BJ (cell line): Measurements from ENCODE around the gene ZCCHC7. TPM values are rescaled to one million over a fixed set of nuclear protein-coding genes. Genes with fewer than 3 reads are reported as not detected.

ENCODE experiments used
- CTCF ChIA-PET: fragments of 350-600 bp; formaldehyde crosslinking; extraction: SDS; loops from one replicate; lab custom pipeline; 2021; ENCODE audit warnings: antibody characterized with exemption, inconsistent platforms; lab: Yijun Ruan, JAX
- POLR2A ChIA-PET: fragments of 300-600 bp; sonication (Branson Sonifier 250); formaldehyde crosslinking; extraction: SDS; loops from one replicate; lab custom pipeline; 2021; ENCODE audit warnings: antibody characterized with exemption; lab: Charles Lee
- DNase-seq: peaks from one replicate; pipeline ENCODE4 v3.0.0-alpha.2; 2011; ENCODE audit warnings: low read depth
- H3K27me3 ChIP-seq: 2 replicates; pipeline ENCODE4 v1.6.0; 2011; ENCODE audit warnings: low read length; ENCODE audit not compliant: control insufficient read depth, insufficient read depth
- H3K36me3 ChIP-seq: 2 replicates; pipeline ENCODE4 v1.5.1; 2011; ENCODE audit warnings: low read length; ENCODE audit not compliant: control insufficient read depth, insufficient read depth
- H3K4me3 ChIP-seq: 2 replicates; pipeline ENCODE4 v1.5.1; 2011; ENCODE audit warnings: low read depth, mild to moderate bottlenecking, control low read depth, low read length
- polyA plus RNA-seq: library from polyadenylated mRNA; depleted of rRNA; stranded (reverse); fragments of >200 nt; gene quantifications from 2 replicates; pipeline ENCODE4 v1.2.3, GENCODE V29; 2011
- TF ChIP-seq, protein P1 (sequence below): IDR thresholded peaks from 2 replicates; pipeline ENCODE4 v1.5.1; 2011; ENCODE audit warnings: low read depth, mild to moderate bottlenecking, control low read depth, inconsistent platforms, low read length, moderate library complexity; ENCODE audit not compliant: insufficient read depth

The ZCCHC7 gene
- polyA plus RNA-seq, 1 experiment: 23.2 TPM

- ChIA-PET CTCF (interaction anchor here (0.7 kb wide), 1 partner anchor 13 kb away, joined by 3 read pairs; no protein-coding TSS in a partner anchor), POLR2A (no interaction called here)
- DNase-seq: no peak
- TF ChIP-seq, protein P1, sequence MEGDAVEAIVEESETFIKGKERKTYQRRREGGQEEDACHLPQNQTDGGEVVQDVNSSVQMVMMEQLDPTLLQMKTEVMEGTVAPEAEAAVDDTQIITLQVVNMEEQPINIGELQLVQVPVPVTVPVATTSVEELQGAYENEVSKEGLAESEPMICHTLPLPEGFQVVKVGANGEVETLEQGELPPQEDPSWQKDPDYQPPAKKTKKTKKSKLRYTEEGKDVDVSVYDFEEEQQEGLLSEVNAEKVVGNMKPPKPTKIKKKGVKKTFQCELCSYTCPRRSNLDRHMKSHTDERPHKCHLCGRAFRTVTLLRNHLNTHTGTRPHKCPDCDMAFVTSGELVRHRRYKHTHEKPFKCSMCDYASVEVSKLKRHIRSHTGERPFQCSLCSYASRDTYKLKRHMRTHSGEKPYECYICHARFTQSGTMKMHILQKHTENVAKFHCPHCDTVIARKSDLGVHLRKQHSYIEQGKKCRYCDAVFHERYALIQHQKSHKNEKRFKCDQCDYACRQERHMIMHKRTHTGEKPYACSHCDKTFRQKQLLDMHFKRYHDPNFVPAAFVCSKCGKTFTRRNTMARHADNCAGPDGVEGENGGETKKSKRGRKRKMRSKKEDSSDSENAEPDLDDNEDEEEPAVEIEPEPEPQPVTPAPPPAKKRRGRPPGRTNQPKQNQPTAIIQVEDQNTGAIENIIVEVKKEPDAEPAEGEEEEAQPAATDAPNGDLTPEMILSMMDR: no peak
- Histone ChIP-seq H3K27me3 (no peaks in the 10 kb centered on the region), H3K4me3 (no peak overlapping the region), H3K36me3 (no peaks in the 10 kb centered on the region)
These were observed 24.4 kb downstream of the ZCCHC7 start for GRCh38 chr9:37144762-37145161.

- CTCF ChIA-PET: no interaction called here
- POLR2A ChIA-PET: no interaction called here
- no peak for DNase-seq
- Histone ChIP-seq H3K4me3 (no peak overlapping the region), H3K27me3 (no peaks in the 10 kb centered on the region), H3K36me3 (peaks cover 1% of the 10 kb centered on the region; the same call in 1 of the 2 replicates)
- TF ChIP-seq, protein P1: no peak
These were observed 26.0 kb downstream of the ZCCHC7 start for GRCh38 chr9:37146410-37146809.

- DNase-seq: no peak
- CTCF ChIA-PET: no interaction called here
These were observed 27.8 kb downstream of the ZCCHC7 start for GRCh38 chr9:37148181-37148580.

DNA sequence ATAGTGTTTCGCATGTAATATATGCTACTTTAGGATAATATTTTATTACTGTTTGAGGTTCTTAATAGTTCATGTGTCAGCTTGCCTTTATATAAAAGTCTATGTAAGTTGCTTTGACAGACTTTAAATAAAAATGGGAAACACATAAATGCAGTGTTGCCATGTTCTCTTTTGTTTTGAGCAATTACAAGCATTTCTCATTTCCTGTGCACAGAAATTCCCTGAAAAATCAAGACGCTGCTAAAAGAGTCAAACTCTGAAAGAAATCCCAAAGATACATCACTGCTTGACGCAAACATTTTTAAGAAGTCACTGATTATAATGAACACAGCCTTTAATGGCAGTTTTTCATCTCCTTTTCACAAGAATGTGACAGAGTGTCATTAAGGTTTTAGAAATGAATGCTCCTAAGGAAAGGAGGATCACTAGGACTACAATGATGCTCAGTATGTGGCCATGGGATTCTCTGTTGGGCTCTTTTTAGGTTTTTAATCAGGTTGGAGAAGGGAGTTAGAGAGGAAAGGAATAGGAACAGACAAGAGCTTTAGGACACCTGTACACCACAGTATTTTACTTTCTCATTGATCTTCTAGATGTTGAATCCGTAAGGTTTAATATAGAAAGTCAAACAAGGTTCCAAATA lies 29.4 kb downstream of the ZCCHC7 start:
- peaks cover 3% of the 10 kb centered on the region for H3K36me3 ChIP-seq
- ChIA-PET POLR2A (no interaction called here), CTCF (no interaction called here)
- H3K27me3 ChIP-seq: no peaks in the 10 kb centered on the region
- DNase-seq: no peak
- TF ChIP-seq, protein P1: no peak
- H3K4me3 ChIP-seq: no peak overlapping the region

More at GRCh38 chr9:37148181-37148580, 27.8 kb downstream of the ZCCHC7 start:
- TF ChIP-seq, protein P1: no peak
- POLR2A ChIA-PET: no interaction called here
- H3K36me3 ChIP-seq: peaks cover 1% of the 10 kb centered on the region; the same call in 1 of the 2 replicates
- no peak overlapping the region for H3K4me3 ChIP-seq
- H3K27me3 ChIP-seq: no peaks in the 10 kb centered on the region

GRCh38 chr9:37150415-37150814 lies 30.0 kb downstream of the ZCCHC7 start:
- POLR2A ChIA-PET: no interaction called here
- Histone ChIP-seq H3K27me3 (no peaks in the 10 kb centered on the region), H3K36me3 (peaks cover 3% of the 10 kb centered on the region), H3K4me3 (no peak overlapping the region)
- TF ChIP-seq, protein P1: no peak
- DNase-seq: no peak
- CTCF ChIA-PET: no interaction called here
